Panc1 (cell line): ENCODE data around the gene UBE2V1. TPM values are rescaled to one million over a fixed set of nuclear protein-coding genes. Genes with fewer than 3 reads are reported as not detected.
A peak's percentile ranks its signal among the peaks of the same experiment; 100 is the strongest.

Source experiments
- ATAC-seq: fragments of 200-7000 bp; cut with Tn5 transposase; 2 replicates; pipeline ENCODE4 v1.9.1; 2020; ENCODE audit warnings: mild to moderate bottlenecking, moderate library complexity
- BruUV-seq: library from RNA; stranded (reverse); fragments of 400-500 nt; replicated peaks from 2 replicates; lab custom pipeline; 2021; lab: Mats Ljungman, UMichigan
- CTCF ChIA-PET: fragments of 300-600 bp; sonication (Branson Sonifier 250); formaldehyde crosslinking; loops from one replicate; lab custom pipeline; 2022; ENCODE audit warnings: antibody characterized with exemption; lab: Charles Lee
- POLR2A ChIA-PET: fragments of 300-600 bp; sonication (Branson Sonifier 250); formaldehyde crosslinking; loops from one replicate; lab custom pipeline; 2022; ENCODE audit warnings: antibody characterized with exemption; lab: Charles Lee
- DNase-seq: peaks from one replicate; pipeline ENCODE4 v3.0.0-alpha.2; 2010; ENCODE audit warnings: low read depth, low spot score
- H3K27ac ChIP-seq: 2 replicates; pipeline ENCODE4 v1.5.1; 2011; ENCODE audit warnings: mild to moderate bottlenecking, low read length, inconsistent platforms
- H3K27me3 ChIP-seq: fragments of 200-500 bp; sonication (Bioruptor generic); 2 replicates; pipeline ENCODE4 v1.6.0; 2014; ENCODE audit warnings: low read length, inconsistent platforms; ENCODE audit not compliant: control insufficient read depth, insufficient read depth
- H3K36me3 ChIP-seq: fragments of 200-500 bp; sonication (Bioruptor generic); 2 replicates; pipeline ENCODE4 v1.5.1; 2014; ENCODE audit warnings: inconsistent platforms, mild to moderate bottlenecking, low read length, moderate library complexity; ENCODE audit not compliant: control insufficient read depth, insufficient read depth
- H3K4me1 ChIP-seq: 2 replicates; pipeline ENCODE4 v1.5.1; 2011; ENCODE audit warnings: inconsistent platforms, mild to moderate bottlenecking, low read length, moderate library complexity; ENCODE audit not compliant: control insufficient read depth, insufficient read depth
- H3K4me3 ChIP-seq, 2 experiments: 2 replicates each; pipeline ENCODE4 v1.5.1; 2011 to 2012; ENCODE audit warnings: low read depth in 2 of 2, low read length in 2 of 2, mild to moderate bottlenecking in 2 of 2, inconsistent platforms in 1 of 2, moderate library complexity in 1 of 2
- H3K9me3 ChIP-seq: fragments of 200-500 bp; sonication (Bioruptor generic); 2 replicates; pipeline ENCODE4 v1.5.1; 2014; ENCODE audit warnings: low read depth, mild to moderate bottlenecking, inconsistent platforms, low read length, moderate library complexity; ENCODE audit not compliant: control insufficient read depth, insufficient read depth
- POLR2AphosphoS5 ChIP-seq: IDR thresholded peaks from 2 replicates; pipeline ENCODE4 v1.6.1; 2012; ENCODE audit warnings: mild to moderate bottlenecking, low read depth, low read length, moderate library complexity
- SIN3A ChIP-seq: IDR thresholded peaks from 2 replicates; pipeline ENCODE4 v1.6.1; 2012; ENCODE audit warnings: low read depth, mild to moderate bottlenecking, low read length, moderate library complexity, borderline replicate concordance; ENCODE audit not compliant: insufficient read depth
- TCF7L2 ChIP-seq: IDR thresholded peaks from 2 replicates; pipeline ENCODE4 v1.6.1; 2011; ENCODE audit warnings: mild to moderate bottlenecking, low read depth, low read length, inconsistent platforms
- in situ Hi-C: cut with HindIII; loops from 2 replicates; pipeline ENCODE4 v1.10.0; 2016; ENCODE audit warnings: low sequenced_read_pairs, low pct_unique_long_range_greater_than_20kb
- intact Hi-C: fragments of 100-400 bp; cut with micrococcal nuclease; formaldehyde crosslinking; loops from one replicate; pipeline ENCODE4 v1.10.0; 2022; ENCODE audit not compliant: unreplicated experiment
- total RNA-seq: library from RNA; stranded (reverse); gene quantifications from one replicate; pipeline ENCODE4 v1.2.1, GENCODE V29; 2021; ENCODE audit not compliant: unreplicated experiment
- TF ChIP-seq, protein P1 (sequence below), 2 experiments: IDR thresholded peaks; 2 replicates each; pipeline ENCODE4 v1.6.1; 2011 to 2012; ENCODE audit warnings: low read depth in 2 of 2, control low read depth in 1 of 2, low read length in 1 of 2, mild to moderate bottlenecking in 1 of 2, moderate library complexity in 1 of 2; ENCODE audit not compliant: insufficient read depth in 1 of 2
- TF ChIP-seq, protein P2 (sequence below): fragments of 450-650 bp; IDR thresholded peaks from 2 replicates; pipeline ENCODE4 v1.5.1; 2017; ENCODE audit warnings: mild to moderate bottlenecking

The UBE2V1 gene
- total RNA-seq, 1 experiment from 2014 or later = 115 TPM

DNA sequence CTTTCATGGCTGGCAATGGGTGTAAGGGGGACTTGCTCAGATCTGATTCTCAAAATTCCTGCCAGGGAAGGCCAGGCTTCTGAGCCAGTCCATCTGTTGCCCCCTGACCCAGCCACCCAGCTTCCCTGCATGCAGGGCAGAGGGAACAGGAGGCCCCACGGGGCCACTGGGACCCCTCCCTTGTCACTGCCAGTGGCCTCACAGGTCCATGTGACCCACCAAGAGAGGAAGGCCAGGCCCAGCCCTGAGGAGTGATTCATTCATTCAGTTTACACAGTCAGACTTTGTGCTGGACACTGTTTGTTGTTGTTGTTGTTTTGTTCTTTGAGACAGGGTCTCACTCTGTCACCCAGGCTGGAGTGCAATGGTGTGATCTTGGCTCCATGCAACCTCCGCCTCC lies 39.5 kb downstream of the UBE2V1 start:
- H3K9me3 ChIP-seq = no peaks in the 10 kb centered on the region
- ATAC-seq = no peak
- CTCF ChIA-PET = interaction anchor here (0.6 kb wide), 1 partner anchor 93 kb away, joined by 3 read pairs; no protein-coding TSS in a partner anchor
- TF ChIP-seq SIN3A (no peak), TCF7L2 (no peak), POLR2AphosphoS5 (no peak)
- TF ChIP-seq, protein P1, sequence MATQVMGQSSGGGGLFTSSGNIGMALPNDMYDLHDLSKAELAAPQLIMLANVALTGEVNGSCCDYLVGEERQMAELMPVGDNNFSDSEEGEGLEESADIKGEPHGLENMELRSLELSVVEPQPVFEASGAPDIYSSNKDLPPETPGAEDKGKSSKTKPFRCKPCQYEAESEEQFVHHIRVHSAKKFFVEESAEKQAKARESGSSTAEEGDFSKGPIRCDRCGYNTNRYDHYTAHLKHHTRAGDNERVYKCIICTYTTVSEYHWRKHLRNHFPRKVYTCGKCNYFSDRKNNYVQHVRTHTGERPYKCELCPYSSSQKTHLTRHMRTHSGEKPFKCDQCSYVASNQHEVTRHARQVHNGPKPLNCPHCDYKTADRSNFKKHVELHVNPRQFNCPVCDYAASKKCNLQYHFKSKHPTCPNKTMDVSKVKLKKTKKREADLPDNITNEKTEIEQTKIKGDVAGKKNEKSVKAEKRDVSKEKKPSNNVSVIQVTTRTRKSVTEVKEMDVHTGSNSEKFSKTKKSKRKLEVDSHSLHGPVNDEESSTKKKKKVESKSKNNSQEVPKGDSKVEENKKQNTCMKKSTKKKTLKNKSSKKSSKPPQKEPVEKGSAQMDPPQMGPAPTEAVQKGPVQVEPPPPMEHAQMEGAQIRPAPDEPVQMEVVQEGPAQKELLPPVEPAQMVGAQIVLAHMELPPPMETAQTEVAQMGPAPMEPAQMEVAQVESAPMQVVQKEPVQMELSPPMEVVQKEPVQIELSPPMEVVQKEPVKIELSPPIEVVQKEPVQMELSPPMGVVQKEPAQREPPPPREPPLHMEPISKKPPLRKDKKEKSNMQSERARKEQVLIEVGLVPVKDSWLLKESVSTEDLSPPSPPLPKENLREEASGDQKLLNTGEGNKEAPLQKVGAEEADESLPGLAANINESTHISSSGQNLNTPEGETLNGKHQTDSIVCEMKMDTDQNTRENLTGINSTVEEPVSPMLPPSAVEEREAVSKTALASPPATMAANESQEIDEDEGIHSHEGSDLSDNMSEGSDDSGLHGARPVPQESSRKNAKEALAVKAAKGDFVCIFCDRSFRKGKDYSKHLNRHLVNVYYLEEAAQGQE (IDR thresholded peaks at IDR 0.05; ENCODE audit: insufficient read depth in 1 of 2, low read depth in 2 of 2, low read length in 1 of 2) = no peak
- TF ChIP-seq, protein P2, sequence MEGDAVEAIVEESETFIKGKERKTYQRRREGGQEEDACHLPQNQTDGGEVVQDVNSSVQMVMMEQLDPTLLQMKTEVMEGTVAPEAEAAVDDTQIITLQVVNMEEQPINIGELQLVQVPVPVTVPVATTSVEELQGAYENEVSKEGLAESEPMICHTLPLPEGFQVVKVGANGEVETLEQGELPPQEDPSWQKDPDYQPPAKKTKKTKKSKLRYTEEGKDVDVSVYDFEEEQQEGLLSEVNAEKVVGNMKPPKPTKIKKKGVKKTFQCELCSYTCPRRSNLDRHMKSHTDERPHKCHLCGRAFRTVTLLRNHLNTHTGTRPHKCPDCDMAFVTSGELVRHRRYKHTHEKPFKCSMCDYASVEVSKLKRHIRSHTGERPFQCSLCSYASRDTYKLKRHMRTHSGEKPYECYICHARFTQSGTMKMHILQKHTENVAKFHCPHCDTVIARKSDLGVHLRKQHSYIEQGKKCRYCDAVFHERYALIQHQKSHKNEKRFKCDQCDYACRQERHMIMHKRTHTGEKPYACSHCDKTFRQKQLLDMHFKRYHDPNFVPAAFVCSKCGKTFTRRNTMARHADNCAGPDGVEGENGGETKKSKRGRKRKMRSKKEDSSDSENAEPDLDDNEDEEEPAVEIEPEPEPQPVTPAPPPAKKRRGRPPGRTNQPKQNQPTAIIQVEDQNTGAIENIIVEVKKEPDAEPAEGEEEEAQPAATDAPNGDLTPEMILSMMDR = no peak
- no peaks in the 10 kb centered on the region for H3K4me1 ChIP-seq
- no peak overlapping the region for H3K27ac ChIP-seq
- no TSS peak for BruUV-seq
- POLR2A ChIA-PET = no interaction called here
- no peaks in the 10 kb centered on the region for H3K27me3 ChIP-seq
- intact Hi-C loops = loop anchor here (1.0 kb wide), 1 partner anchor 91 kb away; the partner anchor contains the start of gene SNAI1
- no peak for DNase-seq
- H3K36me3 ChIP-seq = no peaks in the 10 kb centered on the region
- no peak overlapping the region for H3K4me3 ChIP-seq
- in situ Hi-C loops = no loop called here

DNA sequence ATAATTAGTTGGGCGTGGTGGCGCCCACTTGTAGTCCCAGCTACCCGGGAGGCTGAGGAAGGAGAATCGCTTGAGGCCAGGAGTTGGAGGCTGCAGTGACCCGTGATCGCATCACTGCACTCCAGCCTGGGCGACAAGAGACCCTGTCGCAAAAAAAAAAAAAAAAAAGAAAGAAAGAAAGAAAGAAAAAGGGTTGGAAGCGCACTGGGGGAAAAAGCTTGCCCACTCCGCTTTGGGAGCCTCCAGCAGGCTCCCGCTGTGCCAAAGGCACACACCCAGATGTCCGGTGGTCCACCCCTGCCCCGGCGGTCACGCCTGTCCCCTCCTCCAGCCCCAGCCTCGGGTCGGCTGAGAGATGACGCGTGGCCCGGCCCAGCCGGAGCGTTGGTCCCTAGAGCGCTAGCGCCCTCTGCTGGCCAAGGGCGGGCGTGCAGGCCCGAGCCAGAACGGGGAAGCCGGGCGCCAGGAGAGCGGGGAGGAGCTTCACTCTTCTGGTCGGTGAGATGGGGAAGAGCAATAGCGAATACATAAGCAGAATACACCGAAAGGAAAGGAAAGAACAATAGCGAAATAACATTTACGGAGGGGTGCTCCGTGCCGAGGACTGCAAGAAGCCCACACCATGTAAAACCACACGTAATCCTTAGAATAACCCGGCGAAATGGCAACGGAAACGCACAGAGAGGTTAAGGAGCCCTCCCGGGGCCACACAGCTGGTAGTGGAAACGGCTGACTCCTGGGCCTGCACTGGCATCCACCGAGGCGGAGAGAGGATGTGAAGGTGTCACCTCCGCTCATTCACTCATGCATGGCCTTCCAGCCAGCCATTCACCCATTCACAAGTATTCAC lies 41.7 kb downstream of the UBE2V1 start:
- intact Hi-C loops = loop anchor here (1.0 kb wide), 1 partner anchor 92 kb away; no protein-coding TSS in a partner anchor
- POLR2A ChIA-PET = interaction anchor here (0.5 to 1.0 kb wide), 6 partner anchors 14 to 1079 kb away, joined by 3 to 9 read pairs (median 6); no protein-coding TSS in a partner anchor
- TF ChIP-seq POLR2AphosphoS5 (no peak; the same call in 1 of the 2 replicates), TCF7L2 (no peak), SIN3A (no peak)
- TF ChIP-seq, protein P2 = peak; percentile 99
- TF ChIP-seq, protein P1 (IDR thresholded peaks at IDR 0.05; ENCODE audit: insufficient read depth in 1 of 2, low read depth in 2 of 2, low read length in 1 of 2) = no peak
- ATAC-seq = peak; percentile 96
- no peaks in the 10 kb centered on the region for H3K36me3 ChIP-seq
- no TSS peak for BruUV-seq
- CTCF ChIA-PET = interaction anchor here (0.5 to 4.1 kb wide), 22 partner anchors 11 to 1467 kb away, joined by 3 to 97 read pairs (median 4); no protein-coding TSS in a partner anchor
- 0 out of 2 replicates have a peak, but pooled peaks cover 6% of the 10 kb centered on the region for H3K4me1 ChIP-seq
- H3K4me3 ChIP-seq = peak overlapping the region; percentile 33 to 47
- H3K27ac ChIP-seq = peak overlapping the region; percentile 66
- no peaks in the 10 kb centered on the region for H3K9me3 ChIP-seq
- DNase-seq = peak; percentile 61
- no peaks in the 10 kb centered on the region for H3K27me3 ChIP-seq
- in situ Hi-C loops = no loop called here
